Measurements from ENCODE around the gene EMILIN3. TPM values are rescaled to one million over a fixed set of nuclear protein-coding genes. Genes with fewer than 3 reads are reported as not detected.

EMILIN3 gene
- total and polyA plus RNA-seq, 2 of the 4 experiments (the other 2 are of a cell fraction) = under 0.01 to 0.07 TPM

GRCh38 chr20:41348430-41349172 lies 18.0 kb downstream of the EMILIN3 start:
- POLR2A ChIA-PET (ENCODE audit: unreplicated experiment) = no interaction called here
- WGBS, 2 experiments (ENCODE audit: extremely low coverage in 2 of 2, insufficient read length in 1 of 2) = 94% methylated on average over 7 of the region's 13 CpGs; no CpG with 5 or more reads in 1 of the 2 experiments
- in situ Hi-C loops (cut with MboI; ENCODE audit: low sequenced_read_pairs) (loop anchor here (10.0 kb wide), 1 partner anchor 374 kb away; no protein-coding TSS in a partner anchor), dilution Hi-C loops (cut with HindIII; ENCODE audit: low sequenced_read_pairs, unreplicated experiment) (no loop called here), intact Hi-C loops (cut with micrococcal nuclease) (loop anchor here (10.0 kb wide), 1 partner anchor 346 kb away; no protein-coding TSS in a partner anchor)
- H3K36me3 ChIP-seq (ENCODE audit: control insufficient read depth, insufficient read depth, low read length) = no peaks in the 10 kb centered on the region; the same call in 1 of the 2 replicates
- no peak overlapping the region; the same call in 1 of the 2 replicates for H3K4ac ChIP-seq (ENCODE audit: low read depth, low read length)
- no peaks in the 10 kb centered on the region for H4K20me1 ChIP-seq (ENCODE audit: insufficient read depth, low read length)
- no TSS peak for BruUV-seq (replicated peaks)
- H2AK5ac ChIP-seq (ENCODE audit: low read depth, low read length) = no peak overlapping the region
- H2BK120ac ChIP-seq (ENCODE audit: low read depth, low read length) = no peak overlapping the region
- H2BK5ac ChIP-seq (ENCODE audit: low read depth, low read length, poor library complexity, severe bottlenecking) = no peak overlapping the region
- H3K79me1 ChIP-seq (ENCODE audit: low read depth in 1 of 2, low read length in 2 of 2) = no peaks in the 10 kb centered on the region
- peaks cover 6% of the 10 kb centered on the region; the same call in 1 of the 2 replicates for H3K4me1 ChIP-seq (ENCODE audit: control insufficient read depth, insufficient read depth, low read length)
- no peak overlapping the region for H3K56ac ChIP-seq (ENCODE audit: extremely low read depth, insufficient read depth, low read length)
- DNase-seq (no peak), ATAC-seq (ENCODE audit: low read depth) (no peak)
- H3K9me3 ChIP-seq (ENCODE audit: control insufficient read depth, insufficient read depth, low read length) = no peaks in the 10 kb centered on the region
- H3K14ac ChIP-seq (replicated peaks; ENCODE audit: low read depth, low read length) = no peak overlapping the region
- H3K9me1 ChIP-seq (ENCODE audit: insufficient read depth, low read length) = no peaks in the 10 kb centered on the region; the same call in 1 of the 2 replicates
- H4K5ac ChIP-seq (ENCODE audit: low read depth, low read length) = no peak overlapping the region
- CTCF ChIA-PET = no interaction called here
- no peak overlapping the region for H2BK15ac ChIP-seq (ENCODE audit: low read depth, low read length)
- no peak overlapping the region for H2BK20ac ChIP-seq (ENCODE audit: low read depth, low read length)
- peak overlapping the region; percentile 37 for H2AFZ ChIP-seq (replicated peaks; ENCODE audit: low read length, poor library complexity)
- H3K18ac ChIP-seq (ENCODE audit: low read depth, low read length) = no peak overlapping the region
- no peak overlapping the region for H3K9ac ChIP-seq (ENCODE audit: low read depth, low read length)
- peak overlapping the region; percentile 48 for H2AK9ac ChIP-seq (replicated peaks; ENCODE audit: low read depth, low read length, poor library complexity)
- no peak overlapping the region for H4K8ac ChIP-seq (ENCODE audit: low read depth in 2 of 2, low read length in 2 of 2)
- H4K91ac ChIP-seq (ENCODE audit: insufficient read depth, low read depth, low read length) = no peak overlapping the region
- no peak overlapping the region for H3K27ac ChIP-seq (ENCODE audit: insufficient read depth, low read length)
- no peak overlapping the region for H3K23ac ChIP-seq (ENCODE audit: low read depth, low read length)
- no peak overlapping the region for H3K4me2 ChIP-seq (ENCODE audit: low read depth, low read length)
- no peaks in the 10 kb centered on the region for H3K27me3 ChIP-seq (ENCODE audit: control insufficient read depth, insufficient read depth, low read length)
- no peak overlapping the region for H3K4me3 ChIP-seq (ENCODE audit: insufficient read depth, low read depth, low read length)
- no peak for TF ChIP-seq CHD1 (IDR thresholded peaks at IDR 0.05; ENCODE audit: low read depth, low read length)
- TF ChIP-seq RCOR1 (IDR thresholded peaks at IDR 0.05; ENCODE audit: insufficient replicate concordance, low read length) = no peak
- no peak for TF ChIP-seq POLR2A (IDR thresholded peaks at IDR 0.05; ENCODE audit: low read depth, low read length)
- TF ChIP-seq MXI1 (IDR thresholded peaks at IDR 0.05; ENCODE audit: borderline replicate concordance, low read depth, low read length) = no peak
- no peak for TF ChIP-seq RFX5 (IDR thresholded peaks at IDR 0.05; ENCODE audit: low read depth, low read length)
- no peak for TF ChIP-seq CTCF (conservative IDR thresholded peaks at IDR 0.05; ENCODE audit: low read depth, low read length)
- no peak for TF ChIP-seq MAFK (IDR thresholded peaks at IDR 0.05; ENCODE audit: low read depth, low read length)
- TF ChIP-seq BHLHE40 (IDR thresholded peaks at IDR 0.05; ENCODE audit: low read depth, low read length) = no peak
- no peak for TF ChIP-seq NFE2L2 (IDR thresholded peaks at IDR 0.05; ENCODE audit: low read depth, low read length)
- TF ChIP-seq ELK1 (IDR thresholded peaks at IDR 0.05; ENCODE audit: borderline replicate concordance, low read depth, low read length) = no peak
- TF ChIP-seq SMC3 (IDR thresholded peaks at IDR 0.05; ENCODE audit: low read depth, low read length) = no peak
- TF ChIP-seq RAD21 (IDR thresholded peaks at IDR 0.05; ENCODE audit: low read length) = no peak
- no peak for TF ChIP-seq USF2 (IDR thresholded peaks at IDR 0.05; ENCODE audit: low read depth, low read length)
- no peak for TF ChIP-seq FOS (IDR thresholded peaks at IDR 0.05; ENCODE audit: low read depth, low read length)
- TF ChIP-seq CEBPB (IDR thresholded peaks at IDR 0.05; ENCODE audit: low read depth, low read length) = no peak

All from IMR-90 (cell line).